HepG2 (cell line): ENCODE measurements around the gene GFOD1.

ENCODE experiments used
- EZH2 ChIP-seq: conservative IDR thresholded peaks from 2 replicates; pipeline ENCODE4 v1.6.1; 2012; ENCODE audit warnings: mild to moderate bottlenecking, low read depth, low read length, moderate library complexity
- FOXA3 ChIP-seq: IDR thresholded peaks from 2 replicates; pipeline ENCODE4 v1.6.1; 2016; ENCODE audit warnings: missing genetic modification reagents, missing compliant biosample characterization
- FOXK1 ChIP-seq: sonication (generic); formaldehyde crosslinking; IDR thresholded peaks from 2 replicates; pipeline ENCODE4 v1.4.0; 2020; ENCODE audit warnings: low read depth, missing genetic modification reagents, borderline replicate concordance
- GLI4 ChIP-seq: sonication (generic); formaldehyde crosslinking; IDR thresholded peaks from 2 replicates; pipeline ENCODE4 v1.5.1; 2020; ENCODE audit warnings: missing genetic modification reagents, mild to moderate bottlenecking, moderate library complexity, borderline replicate concordance
- IKZF4 ChIP-seq: sonication (generic); formaldehyde crosslinking; IDR thresholded peaks from 2 replicates; pipeline ENCODE4 v1.5.1; 2020; ENCODE audit warnings: borderline replicate concordance, mild to moderate bottlenecking, low read depth, missing genetic modification reagents; ENCODE audit errors: not compliant biosample characterization
- JUND ChIP-seq: sonication (generic); formaldehyde crosslinking; IDR thresholded peaks from 2 replicates; pipeline ENCODE4 v1.8.0; 2022; ENCODE audit warnings: mild to moderate bottlenecking, missing genetic modification reagents
- MXI1 ChIP-seq: IDR thresholded peaks from 3 replicates; pipeline ENCODE4 v1.6.1; 2012; ENCODE audit warnings: low read depth, low read length, inconsistent platforms, borderline replicate concordance
- NR2C2 ChIP-seq: sonication (generic); formaldehyde crosslinking; IDR thresholded peaks from 2 replicates; pipeline ENCODE4 v1.4.0; 2020; ENCODE audit warnings: missing genetic modification reagents, mild to moderate bottlenecking, moderate library complexity, borderline replicate concordance
- YY1 ChIP-seq: IDR thresholded peaks from 2 replicates; pipeline ENCODE4 v1.6.1; 2011; ENCODE audit warnings: low read length, low read depth, moderate library complexity, mild to moderate bottlenecking; ENCODE audit not compliant: insufficient read depth, insufficient replicate concordance
- ZMYM4 ChIP-seq: sonication (generic); formaldehyde crosslinking; IDR thresholded peaks from 2 replicates; pipeline ENCODE4 v1.8.1; 2023; ENCODE audit warnings: mild to moderate bottlenecking, missing genetic modification reagents
- ZNF546 ChIP-seq: sonication (generic); formaldehyde crosslinking; conservative IDR thresholded peaks from 2 replicates; pipeline ENCODE4 v1.8.1; 2023; ENCODE audit warnings: mild to moderate bottlenecking, missing genetic modification reagents
- TF ChIP-seq, protein P1 (sequence below): sonication (generic); formaldehyde crosslinking; IDR thresholded peaks from 2 replicates; pipeline ENCODE4 v1.5.0; 2020; ENCODE audit warnings: mild to moderate bottlenecking, missing genetic modification reagents, moderate library complexity
- TF ChIP-seq, protein P2 (sequence below): IDR thresholded peaks from 2 replicates; pipeline ENCODE4 v1.6.1; 2012; ENCODE audit warnings: low read length, improper control_type of control experiment

DNA sequence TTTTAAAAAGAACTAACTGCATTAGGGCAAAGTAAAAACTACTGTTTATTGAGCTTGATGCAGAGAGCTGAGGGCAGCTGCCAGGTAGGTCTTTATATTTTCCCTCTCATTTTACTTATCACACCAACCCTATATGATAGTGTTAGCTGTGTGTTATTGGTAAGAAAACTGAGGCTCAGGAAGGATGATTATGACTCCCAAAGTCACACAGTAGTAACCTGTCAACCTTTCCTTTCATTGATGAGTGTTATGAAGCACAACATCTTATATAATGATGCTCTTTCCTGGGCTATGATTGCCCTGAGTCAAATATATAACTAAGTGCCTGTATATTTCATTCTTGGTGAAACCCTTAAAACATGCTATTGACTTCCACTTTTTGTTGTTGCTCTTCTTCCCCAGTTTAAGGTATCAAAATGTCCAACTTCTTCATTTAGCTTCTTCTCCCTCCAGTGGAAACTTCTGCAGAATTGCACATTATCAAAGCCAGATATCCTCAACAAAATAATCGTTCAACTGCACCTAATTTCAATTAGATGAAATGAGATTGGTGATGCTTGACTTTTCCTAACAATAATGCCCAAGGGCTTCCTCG lies 8.1 kb downstream of the GFOD1 start:
- no peak for TF ChIP-seq IKZF4 (CRISPR knock-in tag)
- TF ChIP-seq FOXK1, result no peak
- TF ChIP-seq, protein P1, sequence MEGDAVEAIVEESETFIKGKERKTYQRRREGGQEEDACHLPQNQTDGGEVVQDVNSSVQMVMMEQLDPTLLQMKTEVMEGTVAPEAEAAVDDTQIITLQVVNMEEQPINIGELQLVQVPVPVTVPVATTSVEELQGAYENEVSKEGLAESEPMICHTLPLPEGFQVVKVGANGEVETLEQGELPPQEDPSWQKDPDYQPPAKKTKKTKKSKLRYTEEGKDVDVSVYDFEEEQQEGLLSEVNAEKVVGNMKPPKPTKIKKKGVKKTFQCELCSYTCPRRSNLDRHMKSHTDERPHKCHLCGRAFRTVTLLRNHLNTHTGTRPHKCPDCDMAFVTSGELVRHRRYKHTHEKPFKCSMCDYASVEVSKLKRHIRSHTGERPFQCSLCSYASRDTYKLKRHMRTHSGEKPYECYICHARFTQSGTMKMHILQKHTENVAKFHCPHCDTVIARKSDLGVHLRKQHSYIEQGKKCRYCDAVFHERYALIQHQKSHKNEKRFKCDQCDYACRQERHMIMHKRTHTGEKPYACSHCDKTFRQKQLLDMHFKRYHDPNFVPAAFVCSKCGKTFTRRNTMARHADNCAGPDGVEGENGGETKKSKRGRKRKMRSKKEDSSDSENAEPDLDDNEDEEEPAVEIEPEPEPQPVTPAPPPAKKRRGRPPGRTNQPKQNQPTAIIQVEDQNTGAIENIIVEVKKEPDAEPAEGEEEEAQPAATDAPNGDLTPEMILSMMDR (CRISPR knock-in tag), result no peak
- TF ChIP-seq, protein P2, sequence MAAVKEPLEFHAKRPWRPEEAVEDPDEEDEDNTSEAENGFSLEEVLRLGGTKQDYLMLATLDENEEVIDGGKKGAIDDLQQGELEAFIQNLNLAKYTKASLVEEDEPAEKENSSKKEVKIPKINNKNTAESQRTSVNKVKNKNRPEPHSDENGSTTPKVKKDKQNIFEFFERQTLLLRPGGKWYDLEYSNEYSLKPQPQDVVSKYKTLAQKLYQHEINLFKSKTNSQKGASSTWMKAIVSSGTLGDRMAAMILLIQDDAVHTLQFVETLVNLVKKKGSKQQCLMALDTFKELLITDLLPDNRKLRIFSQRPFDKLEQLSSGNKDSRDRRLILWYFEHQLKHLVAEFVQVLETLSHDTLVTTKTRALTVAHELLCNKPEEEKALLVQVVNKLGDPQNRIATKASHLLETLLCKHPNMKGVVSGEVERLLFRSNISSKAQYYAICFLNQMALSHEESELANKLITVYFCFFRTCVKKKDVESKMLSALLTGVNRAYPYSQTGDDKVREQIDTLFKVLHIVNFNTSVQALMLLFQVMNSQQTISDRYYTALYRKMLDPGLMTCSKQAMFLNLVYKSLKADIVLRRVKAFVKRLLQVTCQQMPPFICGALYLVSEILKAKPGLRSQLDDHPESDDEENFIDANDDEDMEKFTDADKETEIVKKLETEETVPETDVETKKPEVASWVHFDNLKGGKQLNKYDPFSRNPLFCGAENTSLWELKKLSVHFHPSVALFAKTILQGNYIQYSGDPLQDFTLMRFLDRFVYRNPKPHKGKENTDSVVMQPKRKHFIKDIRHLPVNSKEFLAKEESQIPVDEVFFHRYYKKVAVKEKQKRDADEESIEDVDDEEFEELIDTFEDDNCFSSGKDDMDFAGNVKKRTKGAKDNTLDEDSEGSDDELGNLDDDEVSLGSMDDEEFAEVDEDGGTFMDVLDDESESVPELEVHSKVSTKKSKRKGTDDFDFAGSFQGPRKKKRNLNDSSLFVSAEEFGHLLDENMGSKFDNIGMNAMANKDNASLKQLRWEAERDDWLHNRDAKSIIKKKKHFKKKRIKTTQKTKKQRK, result no peak
- no peak for TF ChIP-seq GLI4
- TF ChIP-seq ZNF546 (CRISPR knock-in tag), result no peak
- TF ChIP-seq YY1, result no peak
- TF ChIP-seq JUND (CRISPR knock-in tag), result no peak
- TF ChIP-seq ZMYM4 (CRISPR knock-in tag), result no peak
- no peak for TF ChIP-seq EZH2
- TF ChIP-seq NR2C2, result no peak
- no peak for TF ChIP-seq MXI1
- TF ChIP-seq FOXA3 (CRISPR knock-in tag), result no peak
